ENCODE data around the gene USP32. TPM values are rescaled to one million over a fixed set of nuclear protein-coding genes. Genes with fewer than 3 reads are reported as not detected.
"Not testable (repeated sequence)": the region's sequence is repeated elsewhere in the genome, so short reads cannot be mapped to it uniquely, and the experiment has no call there.

The USP32 gene
- polyA plus RNA-seq, 4 donors, result 31.8 to 44.2 (median 42.3) TPM

- no peak for DNase-seq (ENCODE audit: low read depth in 4 of 4, low spot score in 3 of 4)
Measured at GRCh38 chr17:60335289-60335688, 56.6 kb downstream of the USP32 start.

- no peak for DNase-seq (ENCODE audit: low read depth in 4 of 4, low spot score in 3 of 4)
Measured at GRCh38 chr17:60333628-60334031, 58.3 kb downstream of the USP32 start.

- not testable (repeated sequence) for DNase-seq (ENCODE audit: low read depth in 4 of 4, low spot score in 3 of 4)
Measured at GRCh38 chr17:60333072-60333471, 58.9 kb downstream of the USP32 start.

GRCh38 chr17:60332574-60332973, 59.4 kb downstream of the USP32 start:
- no peak for DNase-seq (ENCODE audit: low read depth in 4 of 4, low spot score in 3 of 4)

GRCh38 chr17:60330731-60331130, 61.2 kb downstream of the USP32 start:
- no peak for DNase-seq (ENCODE audit: low read depth in 4 of 4, low spot score in 3 of 4)

- no peak for DNase-seq (ENCODE audit: low read depth in 4 of 4, low spot score in 3 of 4)
Measured at GRCh38 chr17:60328679-60329078, 63.3 kb downstream of the USP32 start.

- no peak for DNase-seq (ENCODE audit: low read depth in 4 of 4, low spot score in 3 of 4)
Measured at GRCh38 chr17:60327901-60328273, 64.0 kb downstream of the USP32 start.

- DNase-seq (ENCODE audit: low read depth in 4 of 4, low spot score in 3 of 4), result no peak
Measured at GRCh38 chr17:60327134-60327900, 64.6 kb downstream of the USP32 start.

GRCh38 chr17:60326702-60327101, 65.2 kb downstream of the USP32 start:
- DNase-seq (ENCODE audit: low read depth in 4 of 4, low spot score in 3 of 4), result no peak

GRCh38 chr17:60325730-60326524, 66.0 kb downstream of the USP32 start:
- no peak for DNase-seq (ENCODE audit: low read depth in 4 of 4, low spot score in 3 of 4)

- no peak for DNase-seq (ENCODE audit: low read depth in 4 of 4, low spot score in 3 of 4)
Measured at GRCh38 chr17:60323754-60324153, 68.2 kb downstream of the USP32 start.

GRCh38 chr17:60322056-60322387, 69.9 kb downstream of the USP32 start:
- DNase-seq (ENCODE audit: low read depth in 4 of 4, low spot score in 3 of 4), result no peak

- DNase-seq (ENCODE audit: low read depth in 4 of 4, low spot score in 3 of 4), result no peak
Measured at GRCh38 chr17:60321336-60322055, 70.4 kb downstream of the USP32 start.

- no peak for DNase-seq (ENCODE audit: low read depth in 4 of 4, low spot score in 3 of 4)
Measured at GRCh38 chr17:60318830-60319229, 73.1 kb downstream of the USP32 start.

- no peak for DNase-seq (ENCODE audit: low read depth in 4 of 4, low spot score in 3 of 4)
Measured at GRCh38 chr17:60318326-60318725, 73.6 kb downstream of the USP32 start.

GRCh38 chr17:60315650-60316049, 76.3 kb downstream of the USP32 start:
- DNase-seq (ENCODE audit: low read depth in 4 of 4, low spot score in 3 of 4), result no peak

- DNase-seq (ENCODE audit: low read depth in 4 of 4, low spot score in 3 of 4), result not testable (repeated sequence)
Measured at GRCh38 chr17:60314900-60315299, 77.0 kb downstream of the USP32 start.

- DNase-seq (ENCODE audit: low read depth in 4 of 4, low spot score in 3 of 4), result no peak
Measured at GRCh38 chr17:60314423-60314822, 77.5 kb downstream of the USP32 start.

- no peak for DNase-seq (ENCODE audit: low read depth in 4 of 4, low spot score in 3 of 4)
Measured at GRCh38 chr17:60311936-60312335, 80.0 kb downstream of the USP32 start.

GRCh38 chr17:60311186-60311585, 80.7 kb downstream of the USP32 start:
- no peak for DNase-seq (ENCODE audit: low read depth in 4 of 4, low spot score in 3 of 4)

GRCh38 chr17:60305141-60305540, 86.8 kb downstream of the USP32 start:
- no peak for DNase-seq (ENCODE audit: low read depth in 4 of 4, low spot score in 3 of 4)
